ENCODE data around the gene ZNF593OS.

DNA sequence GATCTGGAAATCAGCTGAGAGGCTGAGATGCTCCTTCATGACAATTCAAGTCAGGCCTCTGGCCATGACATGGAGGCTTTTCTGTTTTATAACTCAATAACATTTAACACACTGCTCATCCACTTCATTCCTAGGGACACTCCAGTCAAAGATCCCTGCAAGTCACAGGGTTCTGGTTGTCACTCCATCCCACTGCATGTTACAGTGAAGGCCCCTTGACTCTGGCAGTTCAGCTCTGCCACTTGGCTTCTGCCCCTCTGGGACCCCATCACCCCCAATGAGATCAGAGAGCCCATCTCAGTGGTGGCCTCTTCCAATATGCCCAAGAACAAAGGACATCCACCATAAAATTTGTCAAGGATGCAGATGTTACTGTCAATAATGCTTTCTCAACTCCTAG lies 22.7 kb downstream of the ZNF593OS start:
- TF ChIP-seq, protein P1, sequence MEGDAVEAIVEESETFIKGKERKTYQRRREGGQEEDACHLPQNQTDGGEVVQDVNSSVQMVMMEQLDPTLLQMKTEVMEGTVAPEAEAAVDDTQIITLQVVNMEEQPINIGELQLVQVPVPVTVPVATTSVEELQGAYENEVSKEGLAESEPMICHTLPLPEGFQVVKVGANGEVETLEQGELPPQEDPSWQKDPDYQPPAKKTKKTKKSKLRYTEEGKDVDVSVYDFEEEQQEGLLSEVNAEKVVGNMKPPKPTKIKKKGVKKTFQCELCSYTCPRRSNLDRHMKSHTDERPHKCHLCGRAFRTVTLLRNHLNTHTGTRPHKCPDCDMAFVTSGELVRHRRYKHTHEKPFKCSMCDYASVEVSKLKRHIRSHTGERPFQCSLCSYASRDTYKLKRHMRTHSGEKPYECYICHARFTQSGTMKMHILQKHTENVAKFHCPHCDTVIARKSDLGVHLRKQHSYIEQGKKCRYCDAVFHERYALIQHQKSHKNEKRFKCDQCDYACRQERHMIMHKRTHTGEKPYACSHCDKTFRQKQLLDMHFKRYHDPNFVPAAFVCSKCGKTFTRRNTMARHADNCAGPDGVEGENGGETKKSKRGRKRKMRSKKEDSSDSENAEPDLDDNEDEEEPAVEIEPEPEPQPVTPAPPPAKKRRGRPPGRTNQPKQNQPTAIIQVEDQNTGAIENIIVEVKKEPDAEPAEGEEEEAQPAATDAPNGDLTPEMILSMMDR (IDR thresholded peaks at IDR 0.05) = no peak
- no peak for TF ChIP-seq ZFX (IDR thresholded peaks at IDR 0.05; ENCODE audit: borderline replicate concordance)
